ENCODE results near the gene MRPL22.
"Not testable (repeated sequence)": the region's sequence is repeated elsewhere in the genome, so short reads cannot be mapped to it uniquely, and the experiment has no call there.

MRPL22 gene

GRCh38 chr5:154940772-154941620 is at the start of gene MRPL22:
TSS of gene MRPL22 (plus strand) at chr5:154941073. CDS start at chr5:154941111, 38 bp downstream.
- peak; percentile 13 for FAIRE-seq

GRCh38 chr5:154892369-154892771 is 48.5 kb upstream of the MRPL22 start:
- no peak for FAIRE-seq

- FAIRE-seq = no peak
Measured at GRCh38 chr5:154893381-154893780, 47.5 kb upstream of the MRPL22 start.

- no peak for FAIRE-seq
Measured at GRCh38 chr5:154895606-154896561, 45.0 kb upstream of the MRPL22 start.

GRCh38 chr5:154896562-154897165 is 44.2 kb upstream of the MRPL22 start:
- FAIRE-seq = no peak

- FAIRE-seq = no peak
Measured at GRCh38 chr5:154898210-154898609, 42.7 kb upstream of the MRPL22 start.

GRCh38 chr5:154899151-154899816 is 41.6 kb upstream of the MRPL22 start:
- no peak for FAIRE-seq

- FAIRE-seq = no peak
Measured at GRCh38 chr5:154900066-154900465, 40.8 kb upstream of the MRPL22 start.

- no peak for FAIRE-seq
Measured at GRCh38 chr5:154901276-154901675, 39.6 kb upstream of the MRPL22 start.

GRCh38 chr5:154901913-154902312 is 39.0 kb upstream of the MRPL22 start:
- FAIRE-seq = no peak

- FAIRE-seq = not testable (repeated sequence)
Measured at GRCh38 chr5:154905601-154906000, 35.3 kb upstream of the MRPL22 start.

GRCh38 chr5:154916874-154917273 is 24.0 kb upstream of the MRPL22 start:
- FAIRE-seq = no peak

- no peak for FAIRE-seq
Measured at GRCh38 chr5:154917757-154918156, 23.1 kb upstream of the MRPL22 start.

- FAIRE-seq = no peak
Measured at GRCh38 chr5:154923441-154924430, 17.1 kb upstream of the MRPL22 start.

- FAIRE-seq = no peak
Measured at GRCh38 chr5:154933537-154933936, 7.3 kb upstream of the MRPL22 start.

GRCh38 chr5:154934881-154935280 is 6.0 kb upstream of the MRPL22 start:
- FAIRE-seq = no peak

GRCh38 chr5:154937186-154937717 is 3.6 kb upstream of the MRPL22 start:
- no peak for FAIRE-seq

GRCh38 chr5:154937718-154938466 is 3.0 kb upstream of the MRPL22 start, which contains the start of gene GEMIN5:
TSS of gene GEMIN5 (minus strand) at chr5:154938211. CDS start at chr5:154938133, 78 bp downstream.
- no peak for FAIRE-seq

- not testable (repeated sequence) for FAIRE-seq
Measured at GRCh38 chr5:154939387-154939786, 1.5 kb upstream of the MRPL22 start.

- FAIRE-seq = no peak
Measured at GRCh38 chr5:154940375-154940771, 500 bp upstream of the MRPL22 start.

Measured in islet of Langerhans (tissue), 1 donor.